ENCODE data around the gene PDHA1. TPM values are rescaled to one million over a fixed set of nuclear protein-coding genes. Genes with fewer than 3 reads are reported as not detected.
A peak's percentile ranks its signal among the peaks of the same experiment; 100 is the strongest.

Gene PDHA1
- total and polyA plus RNA-seq, 2 of the 8 experiments (the other 6 are each of a cell fraction or from before 2014, with no cell fraction given) = 128 to 225 TPM

- H3K56ac ChIP-seq (replicated peaks; ENCODE audit: insufficient read length, low read depth, low read length) = no peak overlapping the region
- H3K4me1 ChIP-seq (replicated peaks in 1 of 4; ENCODE audit: control insufficient read depth in 3 of 4, insufficient read depth in 4 of 4, low read length in 3 of 4) = 0 out of 7 replicates have a peak, but pooled peaks cover 0 to 4% (median 0%) of the 10 kb centered on the region in 4 experiments
- H3K4me3 ChIP-seq (ENCODE audit: extremely low read depth in 1 of 4, insufficient read depth in 2 of 4, low read depth in 3 of 4, low read length in 4 of 4) = peak overlapping the region; percentile 58 to 71 (median 60)
- no peak overlapping the region for H3K23ac ChIP-seq (ENCODE audit: insufficient read length)
- H3K79me2 ChIP-seq (ENCODE audit: control insufficient read depth in 1 of 2, insufficient read depth in 2 of 2, low read length in 2 of 2) = no peaks in the 10 kb centered on the region
- H3K27me3 ChIP-seq (replicated peaks in 1 of 4; ENCODE audit: control insufficient read depth in 3 of 4, extremely low read depth in 1 of 4, insufficient read depth in 3 of 4, low read length in 3 of 4) = peaks cover 0 to 5% (median 3%) of the 10 kb centered on the region in 4 experiments; a peak in 3 of 7 replicates
- H2BK15ac ChIP-seq (ENCODE audit: low read length) = no peak overlapping the region
- no peak overlapping the region for H4K5ac ChIP-seq (ENCODE audit: insufficient read length, low read depth, low read length)
- H2BK5ac ChIP-seq (ENCODE audit: low read depth, low read length) = no peak overlapping the region
- peaks cover 9% of the 10 kb centered on the region; the same call in 1 of the 2 replicates for H3K23me2 ChIP-seq (ENCODE audit: low read depth, low read length)
- no peaks in the 10 kb centered on the region for H4K20me1 ChIP-seq (replicated peaks in 1 of 2; ENCODE audit: control insufficient read depth in 1 of 2, insufficient read depth in 2 of 2, low read length in 2 of 2)
- no peak overlapping the region for H3K18ac ChIP-seq (ENCODE audit: extremely low read depth, low read length)
- H2AFZ ChIP-seq (ENCODE audit: low read length) = 0 out of 2 replicates have a peak overlapping the region, but pooled peaks have one; percentile 32
- no peaks in the 10 kb centered on the region for H3K9me3 ChIP-seq (ENCODE audit: insufficient read depth in 2 of 2, low read depth in 1 of 2, low read length in 1 of 2)
- POLR2A ChIA-PET (ENCODE audit: partially characterized antibody) = interaction anchor here (1.3 kb wide), 1 partner anchor 141 kb away, joined by 3 read pairs; no protein-coding TSS in a partner anchor
- no peak overlapping the region for H2BK20ac ChIP-seq (ENCODE audit: low read length)
- H2AK5ac ChIP-seq (ENCODE audit: low read depth, low read length) = no peak overlapping the region
- peak overlapping the region in 1 of 4 experiments; percentile 4; a peak in 1 of 7 replicates for H3K9ac ChIP-seq (replicated peaks in 1 of 4; ENCODE audit: extremely low read depth in 1 of 4, low read depth in 3 of 4, low read length in 3 of 4)
- H2BK120ac ChIP-seq (replicated peaks; ENCODE audit: low read depth, low read length) = no peak overlapping the region
- H2BK12ac ChIP-seq (ENCODE audit: low read depth, low read length) = no peak overlapping the region
- H3K27ac ChIP-seq (ENCODE audit: low read depth, low read length) = no peak overlapping the region
- 1% methylated on average over 14 of the region's 20 CpGs; no CpG with 5 or more reads in 1 of the 2 experiments for WGBS, 2 experiments (ENCODE audit: extremely low coverage in 1 of 2, insufficient coverage in 1 of 2, insufficient read length in 1 of 2, insufficient replicate concordance in 2 of 2, low coverage in 1 of 2, low lambda C conversion rate in 2 of 2, missing lambda C conversion rate in 1 of 2)
- peak in 1 of 2 experiments; percentile 51 for DNase-seq (ENCODE audit: low read depth in 1 of 2, low spot score in 2 of 2)
- H4K8ac ChIP-seq (ENCODE audit: extremely low read depth, insufficient read depth, low read length) = no peak overlapping the region
- H3K4ac ChIP-seq (replicated peaks; ENCODE audit: insufficient read length, low read depth, low read length) = no peak overlapping the region
- H3K79me1 ChIP-seq (ENCODE audit: low read depth, low read length) = no peaks in the 10 kb centered on the region
- no peaks in the 10 kb centered on the region for H3K36me3 ChIP-seq (ENCODE audit: control insufficient read depth in 2 of 4, insufficient read depth in 4 of 4, low read length in 3 of 4)
- CTCF ChIA-PET (ENCODE audit: partially characterized antibody) = interaction anchor here (0.9 to 2.0 kb wide), 12 partner anchors 10 to 219 kb away, joined by 3 to 12 read pairs (median 4); partner anchors contain the start of gene MAP3K15
- H4K91ac ChIP-seq (replicated peaks; ENCODE audit: insufficient read length, low read length) = no peak overlapping the region
- H3K14ac ChIP-seq (ENCODE audit: insufficient read length) = no peak overlapping the region
- H3K4me2 ChIP-seq (ENCODE audit: insufficient read depth in 1 of 2, low read depth in 2 of 2, low read length in 2 of 2) = peak overlapping the region; percentile 47 to 94
- TF ChIP-seq SIN3A (conservative IDR thresholded peaks at IDR 0.05 in 1 of 2, IDR thresholded peaks at IDR 0.05 in 1 of 2; ENCODE audit: low read depth in 1 of 2, low read length in 2 of 2) (0 out of 4 replicates have a peak, but pooled peaks of 1 of the 2 experiments have one; percentile 44), RBBP5 (IDR thresholded peaks at IDR 0.05; ENCODE audit: borderline replicate concordance, low read depth, low read length) (no peak), SAP30 (IDR thresholded peaks at IDR 0.05; ENCODE audit: insufficient read depth, insufficient replicate concordance, low read length) (peak; percentile 64)
- no peak for FAIRE-seq
These were observed 29.0 kb downstream of the PDHA1 start for GRCh38 chrX:19372547-19373331.

Data from H1 (cell line).